Measurements from ENCODE around the gene CCDC39. TPM values are rescaled to one million over a fixed set of nuclear protein-coding genes. Genes with fewer than 3 reads are reported as not detected.

CCDC39 gene
- total and polyA plus RNA-seq, 9 of the 15 experiments (the other 6 are each of a cell fraction or from before 2014, with no cell fraction given), result not detected

- no peak for TF ChIP-seq TCF7L2 (IDR thresholded peaks at IDR 0.05; ENCODE audit: low read depth, low read length)
- TF ChIP-seq POLR2G (IDR thresholded peaks at IDR 0.05; ENCODE audit: low read depth, low read length), result peak; percentile 88
- TF ChIP-seq RAD21 (CRISPR knock-in tag; conservative IDR thresholded peaks at IDR 0.05 in 1 of 2, IDR thresholded peaks at IDR 0.05 in 1 of 2), result no peak
- TF ChIP-seq ATF4 (CRISPR knock-in tag; IDR thresholded peaks at IDR 0.05), result no peak
- no peak for TF ChIP-seq ZKSCAN3 (CRISPR knock-in tag; IDR thresholded peaks at IDR 0.05)
- TF ChIP-seq ELK1 (CRISPR knock-in tag; IDR thresholded peaks at IDR 0.05), result no peak
- no peak for TF ChIP-seq MITF (IDR thresholded peaks at IDR 0.05)
- no peak for TF ChIP-seq CHD1 (IDR thresholded peaks at IDR 0.05; ENCODE audit: low read length)
- no peak for TF ChIP-seq OTX1 (CRISPR knock-in tag; IDR thresholded peaks at IDR 0.05)
- TF ChIP-seq COPS2 (conservative IDR thresholded peaks at IDR 0.05), result no peak
- TF ChIP-seq CSDE1 (IDR thresholded peaks at IDR 0.05), result no peak
Measured at GRCh38 chr3:180601688-180602666, 77.3 kb downstream of the CCDC39 start, which contains the start of gene TTC14 (continued).

Measured in K562 (cell line).